ENCODE data around the gene WNT4. TPM values are rescaled to one million over a fixed set of nuclear protein-coding genes. Genes with fewer than 3 reads are reported as not detected.
"Not testable (repeated sequence)": the region's sequence is repeated elsewhere in the genome, so short reads cannot be mapped to it uniquely, and the experiment has no call there.

The WNT4 gene
- total RNA-seq, 2 donors from 2014 or later: 0.10 to 0.32 TPM

- no peak for DNase-seq (ENCODE audit: low spot score)
- intact Hi-C loops (cut with DNase I): no loop called here
Measured at GRCh38 chr1:22098752-22099151, 44.1 kb downstream of the WNT4 start.

DNA sequence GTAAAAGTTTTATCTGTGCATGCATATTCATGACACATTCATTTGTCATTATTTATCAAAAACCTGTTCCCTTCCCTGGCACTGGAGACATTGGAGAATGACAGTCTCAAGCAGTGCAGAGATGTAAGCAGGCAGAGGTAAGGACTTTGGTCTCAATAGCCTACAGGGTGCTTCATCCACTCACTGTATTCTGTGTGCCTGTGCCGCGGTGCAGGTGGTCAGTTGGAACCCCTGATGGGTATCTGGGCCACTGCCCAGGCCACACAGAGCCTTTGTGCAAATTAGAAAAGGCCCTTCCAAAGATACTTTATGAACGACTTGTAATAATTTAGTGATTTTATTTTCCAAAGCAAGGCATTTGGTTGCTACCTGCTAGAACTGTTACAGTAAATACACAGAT, 46.4 kb downstream of the WNT4 start:
- intact Hi-C loops (cut with DNase I): no loop called here

GRCh38 chr1:22096036-22096435, 46.9 kb downstream of the WNT4 start:
- DNase-seq (ENCODE audit: low spot score): no peak
- intact Hi-C loops (cut with DNase I): no loop called here

More for the DNA sequence above, 46.4 kb downstream of the WNT4 start:
- no peak for DNase-seq (ENCODE audit: low spot score)

DNA sequence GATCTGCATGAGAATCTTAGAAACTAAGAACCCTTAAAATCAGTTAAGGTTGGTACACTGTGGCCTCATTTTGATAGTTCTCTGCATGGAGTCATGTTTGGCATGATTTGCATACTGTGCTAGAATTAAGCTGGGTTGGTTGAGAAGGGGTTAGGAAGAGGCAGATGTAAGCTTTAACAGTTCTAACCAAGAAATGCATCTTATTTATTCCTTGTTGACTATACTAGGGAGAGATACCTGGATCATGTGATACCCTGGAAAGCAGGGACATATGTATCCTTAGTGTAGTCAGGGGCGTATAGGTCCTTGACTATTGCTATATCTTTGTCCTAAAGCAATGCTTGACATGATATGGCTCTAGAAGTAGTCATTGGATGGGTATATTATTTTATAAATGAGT, 49.4 kb downstream of the WNT4 start:
- intact Hi-C loops (cut with DNase I): no loop called here

DNA sequence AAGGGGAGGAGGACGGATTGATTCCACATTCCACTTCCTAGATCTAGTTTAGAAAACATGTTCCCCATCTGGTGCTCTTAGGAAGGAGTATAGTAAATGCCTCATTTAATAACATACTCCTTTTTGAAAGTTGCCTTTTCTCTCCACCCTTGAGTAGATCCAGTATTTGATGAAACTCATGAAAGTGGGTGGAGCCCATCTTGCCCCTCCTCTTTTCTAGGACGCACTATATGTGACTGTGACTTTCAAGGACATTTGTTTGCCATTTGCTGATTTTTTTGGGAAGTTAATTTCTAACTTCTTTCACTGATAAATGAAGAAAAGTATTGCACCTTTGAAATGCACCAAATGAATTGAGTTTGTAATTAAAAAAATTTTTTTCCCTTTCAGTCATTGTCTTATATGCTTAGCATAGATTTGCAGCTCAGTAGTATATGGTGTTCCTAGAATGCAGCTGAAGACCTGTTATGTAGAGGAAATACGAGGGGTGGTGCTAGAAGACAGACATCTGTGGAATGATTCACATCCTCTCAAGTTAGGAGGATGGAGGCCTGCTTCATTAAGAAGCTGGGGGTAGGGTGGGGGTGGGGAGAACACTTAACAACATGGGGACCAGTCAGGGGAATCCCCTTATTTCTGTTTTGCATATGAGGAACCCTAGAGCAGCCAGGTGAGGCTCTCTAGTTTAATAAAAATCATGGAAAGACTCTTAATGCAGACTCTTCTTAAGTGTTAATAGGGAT, 50.7 kb downstream of the WNT4 start:
- intact Hi-C loops (cut with DNase I); DNase-seq (ENCODE audit: low spot score): not testable (repeated sequence)

More for the DNA sequence above, 49.4 kb downstream of the WNT4 start:
- DNase-seq (ENCODE audit: low spot score): no peak

DNA sequence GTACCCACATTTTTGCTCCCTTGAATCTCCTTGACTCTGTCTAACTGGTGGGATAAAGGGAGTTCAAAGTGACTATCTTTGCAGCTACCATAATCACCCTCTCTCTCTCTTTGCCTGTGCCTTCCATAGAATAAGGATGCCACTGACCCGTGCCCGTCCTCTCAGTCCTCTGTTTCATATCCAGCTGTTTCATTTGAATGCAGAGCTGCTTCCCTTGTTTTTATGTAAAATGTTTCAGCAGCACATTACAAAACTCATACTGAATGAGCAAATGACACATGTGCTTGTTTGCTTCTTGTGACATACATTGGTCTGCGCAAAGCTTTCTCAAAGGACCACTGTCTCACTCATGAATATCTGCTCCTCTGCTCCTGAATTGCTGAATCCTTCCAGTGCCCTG, 52.0 kb downstream of the WNT4 start:
- DNase-seq (ENCODE audit: low spot score): no peak
- intact Hi-C loops (cut with DNase I): no loop called here

DNA sequence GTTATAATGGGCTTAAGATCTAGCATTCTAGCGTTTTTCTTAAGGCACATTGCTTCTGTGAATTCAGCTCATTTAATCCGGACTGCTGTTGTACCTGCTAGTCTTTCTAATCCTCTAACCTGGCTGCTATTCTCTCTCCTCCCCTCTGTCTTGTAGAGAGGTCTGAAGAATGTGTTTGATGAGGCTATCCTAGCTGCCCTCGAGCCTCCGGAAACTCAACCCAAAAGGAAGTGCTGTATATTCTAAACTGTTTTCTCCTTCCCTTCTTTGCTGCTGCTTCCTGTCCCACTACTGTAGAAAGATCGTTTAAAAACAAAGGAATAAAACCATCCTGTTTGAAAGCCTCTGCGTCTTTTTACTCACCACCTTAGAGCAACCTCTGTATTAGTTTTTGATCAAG, 53.1 kb downstream of the WNT4 start:
- intact Hi-C loops (cut with DNase I): no loop called here
- DNase-seq (ENCODE audit: low spot score): no peak

DNA sequence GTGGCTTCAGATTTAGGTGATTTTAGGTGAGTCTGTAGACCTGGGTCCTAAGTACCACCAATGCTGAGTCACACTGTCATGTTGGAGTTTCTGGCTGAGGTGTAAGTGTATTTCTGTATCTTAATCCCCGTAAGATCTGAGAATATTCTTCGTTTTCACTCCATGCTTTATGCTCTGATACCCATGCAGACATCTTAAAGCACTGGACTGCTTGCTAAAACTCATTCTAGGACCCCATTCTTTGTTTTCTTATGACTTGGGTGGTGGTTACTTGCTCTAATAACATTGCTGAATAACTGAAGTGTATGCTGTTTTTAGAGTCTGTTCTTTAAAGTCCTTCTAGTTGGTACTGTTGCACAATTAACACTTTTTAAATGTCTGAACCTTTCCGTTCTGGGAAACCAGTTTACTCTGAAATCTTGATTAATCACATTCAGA, 53.7 kb downstream of the WNT4 start:
- intact Hi-C loops (cut with DNase I): no loop called here
- DNase-seq (ENCODE audit: low spot score): no peak

DNA sequence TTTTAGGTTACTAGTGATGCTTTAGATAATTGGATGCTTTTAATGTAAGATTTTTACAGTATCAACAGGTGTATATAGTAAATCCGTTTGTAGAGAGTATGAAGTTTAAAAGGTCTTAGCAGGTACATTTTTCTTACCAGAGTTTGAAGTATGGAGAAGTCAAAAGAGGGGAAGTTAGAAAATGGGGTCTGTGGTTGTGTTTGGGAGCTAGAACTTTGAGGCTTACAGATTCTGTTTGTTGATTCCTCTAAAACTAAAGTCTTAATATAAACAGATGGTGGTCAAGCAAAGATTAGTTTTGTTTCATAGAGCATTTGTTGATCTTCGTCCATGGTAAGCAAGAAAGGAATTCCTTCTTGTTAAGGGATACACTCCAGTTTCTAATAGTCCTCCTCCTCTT, 54.6 kb downstream of the WNT4 start:
- intact Hi-C loops (cut with DNase I): no loop called here
- no peak for DNase-seq (ENCODE audit: low spot score)

DNA sequence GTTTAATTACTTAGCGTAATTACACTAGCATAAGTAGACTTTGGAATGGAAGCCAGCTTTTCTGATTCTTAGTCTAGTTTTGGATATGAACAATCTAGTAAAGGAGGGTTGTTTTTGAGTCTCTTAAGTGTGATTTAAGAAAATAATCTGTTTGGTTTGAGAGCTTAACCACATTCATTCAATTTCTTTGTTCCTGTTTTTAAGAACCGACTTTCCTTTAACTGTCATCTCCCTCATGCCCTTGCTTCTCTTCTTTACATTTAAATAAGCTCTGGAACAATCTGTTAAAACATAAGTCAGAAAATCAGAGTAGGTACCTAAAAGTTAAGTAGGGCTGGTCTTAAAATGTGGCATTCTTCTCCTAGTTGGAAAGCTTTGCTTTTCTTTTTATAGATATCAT, 62.7 kb downstream of the WNT4 start:
- intact Hi-C loops (cut with DNase I): no loop called here
- DNase-seq (ENCODE audit: low spot score): no peak

GRCh38 chr1:22078133-22078532, 64.8 kb downstream of the WNT4 start:
- no peak for DNase-seq (ENCODE audit: low spot score)
- intact Hi-C loops (cut with DNase I): no loop called here

GRCh38 chr1:22077728-22078127, 65.2 kb downstream of the WNT4 start:
- DNase-seq (ENCODE audit: low spot score): no peak
- intact Hi-C loops (cut with DNase I): no loop called here

DNA sequence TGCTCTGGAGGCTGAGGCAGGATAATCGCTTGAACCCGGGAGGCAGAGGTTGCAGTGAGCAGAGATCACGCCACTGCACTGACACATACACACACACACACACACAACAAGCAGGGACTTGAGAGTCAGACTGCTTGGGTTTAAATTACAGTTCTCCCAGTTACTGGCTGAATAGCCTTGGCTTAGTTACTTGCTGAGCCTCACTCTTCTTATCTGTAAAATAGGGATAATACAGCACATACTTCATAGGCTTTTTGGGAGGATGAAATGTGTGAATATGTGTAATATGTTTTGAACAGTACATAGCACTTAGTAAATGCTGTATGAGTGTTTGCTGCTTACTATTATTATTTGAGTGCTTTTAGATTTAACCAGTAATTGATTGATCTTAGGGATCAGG, 66.6 kb downstream of the WNT4 start:
- intact Hi-C loops (cut with DNase I): no loop called here

DNA sequence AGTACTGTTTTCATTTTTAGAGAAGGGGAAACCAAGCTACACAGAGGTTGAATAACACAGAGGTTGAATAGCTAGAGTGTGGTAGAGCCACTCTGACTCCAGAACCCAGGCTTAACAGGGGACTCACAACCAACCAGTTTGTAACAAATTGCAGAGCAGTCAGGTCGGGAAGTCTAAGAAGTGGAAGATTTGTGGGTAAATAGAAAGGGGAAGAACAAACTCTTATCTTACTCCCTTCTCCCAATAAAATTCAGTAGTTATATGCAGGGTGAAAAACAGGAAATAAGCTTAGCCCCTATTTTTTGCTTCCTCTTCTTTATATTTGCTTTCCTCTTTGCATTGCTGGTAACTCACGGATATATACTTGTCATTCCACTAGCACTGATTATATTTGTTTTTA, 67.2 kb downstream of the WNT4 start:
- DNase-seq (ENCODE audit: low spot score): no peak
- intact Hi-C loops (cut with DNase I): no loop called here

More for the DNA sequence above, 66.6 kb downstream of the WNT4 start:
- DNase-seq (ENCODE audit: low spot score): no peak

DNA sequence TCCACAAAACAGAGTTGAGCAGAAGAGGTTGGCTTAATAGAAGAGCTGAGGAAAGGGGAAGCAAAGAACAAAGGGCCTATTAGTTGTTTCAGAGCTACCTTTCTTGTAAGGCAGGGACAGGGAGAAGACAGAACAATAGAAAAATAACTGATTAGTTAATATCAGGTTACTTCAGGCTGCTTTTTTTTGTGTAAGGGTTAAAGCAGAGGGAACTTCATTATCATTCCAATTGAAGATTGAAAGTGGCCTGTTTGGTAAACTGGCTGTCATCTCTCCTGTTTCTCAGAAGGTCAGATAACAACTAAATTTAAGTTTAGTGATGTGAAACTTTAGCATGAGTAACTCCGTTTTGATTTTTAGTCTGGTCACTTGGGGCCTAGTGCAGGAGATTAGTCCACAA, 68.1 kb downstream of the WNT4 start:
- DNase-seq (ENCODE audit: low spot score): no peak
- intact Hi-C loops (cut with DNase I): no loop called here

- no peak for DNase-seq (ENCODE audit: low spot score)
- intact Hi-C loops (cut with DNase I): no loop called here
Measured at GRCh38 chr1:22071511-22071910, 71.4 kb downstream of the WNT4 start.

Other genes starting within 250 kb of the WNT4 start
- gene HSPG2, start 205.8 kb downstream of the WNT4 start, total RNA-seq: 100 to 1,000 TPM; 682 to 919 TPM
- gene CELA3B, start 166.1 kb downstream of the WNT4 start, total RNA-seq: 1 to 10 TPM in 1 of 2 donors, not detected in 1; 2.5 TPM
- gene CELA3A, start 141.4 kb downstream of the WNT4 start, total RNA-seq: 1 to 10 TPM in 1 of 2 donors, not detected in 1; 7.6 TPM
- 100 to 1,000 TPM; 214 to 262 TPM for gene CDC42, start 90.4 kb downstream of the WNT4 start, total RNA-seq